WI38 (cell line): ENCODE measurements around the gene TFR2.

Source experiments
- H3K4me3 ChIP-seq: 2 replicates; pipeline ENCODE4 v1.5.1; 2011; ENCODE audit warnings: low read depth, mild to moderate bottlenecking, control low read depth, low read length
- CTCF ChIP-seq: IDR thresholded peaks from 2 replicates; pipeline ENCODE4 v1.5.1; 2012; ENCODE audit warnings: low read depth, mild to moderate bottlenecking, control low read depth, low read length

Gene TFR2

GRCh38 chr7:100639995-100640516, 1.3 kb downstream of the TFR2 start:
- H3K4me3 ChIP-seq = no peak overlapping the region
- no peak for TF ChIP-seq CTCF

GRCh38 chr7:100632951-100633717, 8.2 kb downstream of the TFR2 start:
- TF ChIP-seq CTCF = no peak

GRCh38 chr7:100630066-100630465, 11.3 kb downstream of the TFR2 start:
- no peak overlapping the region for H3K4me3 ChIP-seq
- TF ChIP-seq CTCF = no peak

More at GRCh38 chr7:100632951-100633717, 8.2 kb downstream of the TFR2 start:
- peak overlapping the region; percentile 41 for H3K4me3 ChIP-seq

GRCh38 chr7:100629117-100629716, 12.1 kb downstream of the TFR2 start:
- TF ChIP-seq CTCF = no peak
- H3K4me3 ChIP-seq = no peak overlapping the region

- TF ChIP-seq CTCF = no peak
- H3K4me3 ChIP-seq = no peak overlapping the region
These were observed 14.2 kb downstream of the TFR2 start for GRCh38 chr7:100627238-100627549.

GRCh38 chr7:100626530-100627237, 14.7 kb downstream of the TFR2 start:
- no peak for TF ChIP-seq CTCF
- peak overlapping the region; percentile 47 for H3K4me3 ChIP-seq

GRCh38 chr7:100626055-100626454, 15.3 kb downstream of the TFR2 start:
- 0 out of 2 replicates have a peak overlapping the region, but pooled peaks have one; percentile 21 for H3K4me3 ChIP-seq
- TF ChIP-seq CTCF = no peak
